ENCODE results near the gene RNF214. TPM values are rescaled to one million over a fixed set of nuclear protein-coding genes. Genes with fewer than 3 reads are reported as not detected.
A peak's percentile ranks its signal among the peaks of the same experiment; 100 is the strongest.

RNF214 gene
- total and polyA plus RNA-seq, 2 of the 4 experiments (the other 2 are of a cell fraction), result 7.9 to 14.8 TPM

GRCh38 chr11:117300773-117301172 lies 68.3 kb downstream of the RNF214 start:
- Histone ChIP-seq H4K20me1 (ENCODE audit: insufficient read depth, low read length) (peaks cover 12% of the 10 kb centered on the region; the same call in 1 of the 2 replicates), H3K4me1 (ENCODE audit: control insufficient read depth, insufficient read depth, low read length) (peaks cover 13% of the 10 kb centered on the region; the same call in 1 of the 2 replicates), H3K18ac (ENCODE audit: low read depth, low read length) (no peak overlapping the region), H3K56ac (ENCODE audit: extremely low read depth, insufficient read depth, low read length) (no peak overlapping the region), H3K9me3 (ENCODE audit: control insufficient read depth, insufficient read depth, low read length) (no peaks in the 10 kb centered on the region), H2AK9ac (replicated peaks; ENCODE audit: low read depth, low read length, poor library complexity) (peak overlapping the region; percentile 58), H3K23ac (ENCODE audit: low read depth, low read length) (peak overlapping the region; percentile 75), H3K79me1 (ENCODE audit: low read depth in 1 of 2, low read length in 2 of 2) (peaks cover 12 to 33% of the 10 kb centered on the region in 2 experiments), H3K27ac (ENCODE audit: insufficient read depth, low read length) (no peak overlapping the region), H3K4ac (ENCODE audit: low read depth, low read length) (peak overlapping the region; percentile 48; the same call in 1 of the 2 replicates), H3K4me2 (ENCODE audit: low read depth, low read length) (peak overlapping the region; percentile 44; the same call in 1 of the 2 replicates), H2AFZ (replicated peaks; ENCODE audit: low read length, poor library complexity) (peak overlapping the region; percentile 11), H2BK5ac (ENCODE audit: low read depth, low read length, poor library complexity, severe bottlenecking) (no peak overlapping the region), H3K27me3 (ENCODE audit: control insufficient read depth, insufficient read depth, low read length) (no peaks in the 10 kb centered on the region), H3K14ac (replicated peaks; ENCODE audit: low read depth, low read length) (no peak overlapping the region), H3K4me3 (ENCODE audit: insufficient read depth, low read depth, low read length) (no peak overlapping the region), H2BK120ac (ENCODE audit: low read depth, low read length) (no peak overlapping the region), H2AK5ac (ENCODE audit: low read depth, low read length) (peak overlapping the region; percentile 52; the same call in 1 of the 2 replicates), H3K36me3 (ENCODE audit: control insufficient read depth, insufficient read depth, low read length) (peaks cover 1% of the 10 kb centered on the region; the same call in 1 of the 2 replicates), H3K9ac (ENCODE audit: low read depth, low read length) (no peak overlapping the region), H4K91ac (ENCODE audit: insufficient read depth, low read depth, low read length) (no peak overlapping the region), H3K9me1 (ENCODE audit: insufficient read depth, low read length) (peaks cover 7% of the 10 kb centered on the region; the same call in 1 of the 2 replicates), H2BK20ac (ENCODE audit: low read depth, low read length) (no peak overlapping the region), H4K5ac (ENCODE audit: low read depth, low read length) (no peak overlapping the region), H4K8ac (ENCODE audit: low read depth in 2 of 2, low read length in 2 of 2) (peak overlapping the region; percentile 15 to 84; a peak in 2 of 4 replicates), H2BK15ac (ENCODE audit: low read depth, low read length) (no peak overlapping the region)
- WGBS, 2 experiments (ENCODE audit: extremely low coverage in 2 of 2, insufficient read length in 1 of 2), result 71 to 100% methylated on average over 3 to 5 of the region's 5 CpGs
- no peak for TF ChIP-seq MAFK (IDR thresholded peaks at IDR 0.05; ENCODE audit: low read depth, low read length)
- no peak for TF ChIP-seq BHLHE40 (IDR thresholded peaks at IDR 0.05; ENCODE audit: low read depth, low read length)
- no peak for TF ChIP-seq NFE2L2 (IDR thresholded peaks at IDR 0.05; ENCODE audit: low read depth, low read length)
- TF ChIP-seq CTCF (conservative IDR thresholded peaks at IDR 0.05; ENCODE audit: low read depth, low read length), result no peak
- no peak for TF ChIP-seq USF2 (IDR thresholded peaks at IDR 0.05; ENCODE audit: low read depth, low read length)
- TF ChIP-seq RCOR1 (IDR thresholded peaks at IDR 0.05; ENCODE audit: insufficient replicate concordance, low read length), result no peak
- no peak for TF ChIP-seq ELK1 (IDR thresholded peaks at IDR 0.05; ENCODE audit: borderline replicate concordance, low read depth, low read length)
- TF ChIP-seq RFX5 (IDR thresholded peaks at IDR 0.05; ENCODE audit: low read depth, low read length), result no peak
- no peak for TF ChIP-seq FOS (IDR thresholded peaks at IDR 0.05; ENCODE audit: low read depth, low read length)
- no peak for TF ChIP-seq RAD21 (IDR thresholded peaks at IDR 0.05; ENCODE audit: low read length)
- no peak for TF ChIP-seq SMC3 (IDR thresholded peaks at IDR 0.05; ENCODE audit: low read depth, low read length)
- TF ChIP-seq CHD1 (IDR thresholded peaks at IDR 0.05; ENCODE audit: low read depth, low read length), result no peak
- no peak for TF ChIP-seq MXI1 (IDR thresholded peaks at IDR 0.05; ENCODE audit: borderline replicate concordance, low read depth, low read length)
- no peak for TF ChIP-seq CEBPB (IDR thresholded peaks at IDR 0.05; ENCODE audit: low read depth, low read length)
- no peak for TF ChIP-seq MAZ (IDR thresholded peaks at IDR 0.05; ENCODE audit: borderline replicate concordance, low read depth, low read length)
- ChIA-PET CTCF (no interaction called here), POLR2A (ENCODE audit: unreplicated experiment) (no interaction called here)
- dilution Hi-C loops (cut with HindIII; ENCODE audit: low sequenced_read_pairs, unreplicated experiment), result no loop called here
- DNase-seq, result no peak
- in situ Hi-C loops (cut with MboI; ENCODE audit: low sequenced_read_pairs), result no loop called here
- intact Hi-C loops (cut with micrococcal nuclease), result no loop called here
- no TSS peak for BruUV-seq (replicated peaks)
- ATAC-seq (ENCODE audit: low read depth), result peak; percentile 30
